SH-SY5Y (cell line): ENCODE data around the gene NPPA.

Source experiments
- GATA2 ChIP-seq: IDR thresholded peaks from 2 replicates; pipeline ENCODE4 v1.6.1; 2011; ENCODE audit warnings: mild to moderate bottlenecking, low read depth, low read length
- GATA3 ChIP-seq: IDR thresholded peaks from 2 replicates; pipeline ENCODE4 v1.6.1; 2011; ENCODE audit warnings: low read depth, mild to moderate bottlenecking, low read length, moderate library complexity

DNA sequence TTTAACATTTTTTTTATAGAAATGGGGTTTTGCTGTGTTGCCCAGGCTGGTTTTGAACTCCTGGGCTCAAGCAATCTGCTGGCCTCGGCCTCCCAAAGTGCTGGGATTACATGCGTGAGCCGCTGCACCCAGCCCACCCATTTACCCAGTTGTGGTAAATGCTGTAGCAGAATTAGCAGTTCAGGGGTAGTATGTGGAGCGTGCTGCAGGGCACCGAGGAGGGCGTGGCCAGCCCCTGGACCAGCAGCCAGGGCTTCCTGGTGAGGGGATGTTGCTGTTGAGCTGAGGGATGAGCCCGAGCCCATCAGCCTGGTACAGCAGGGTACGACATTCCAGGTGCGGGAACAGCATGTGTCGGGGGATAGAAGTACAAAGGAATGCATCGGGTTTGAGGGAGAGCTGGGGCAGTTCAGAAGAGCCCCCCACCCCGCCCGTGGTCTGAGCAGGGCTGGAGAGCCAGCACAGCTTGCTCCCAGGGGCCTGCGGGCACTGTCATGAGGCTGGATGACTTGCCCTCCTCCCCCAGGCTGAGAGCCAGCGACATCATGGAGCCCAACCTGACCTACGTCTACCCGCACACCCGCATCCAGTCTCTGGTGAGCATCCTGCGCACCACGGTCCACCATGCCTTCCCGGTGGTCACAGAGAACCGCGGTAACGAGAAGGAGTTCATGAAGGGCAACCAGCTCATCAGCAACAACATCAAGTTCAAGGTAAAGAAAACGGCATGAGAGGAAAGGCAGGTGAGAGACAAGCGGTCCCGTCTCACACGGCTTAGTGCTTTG is 11.9 kb downstream of the NPPA start:
- TF ChIP-seq GATA3 (no peak), GATA2 (no peak)
